M059J (cell line): ENCODE data around the gene CYRIA. TPM values are rescaled to one million over a fixed set of nuclear protein-coding genes. Genes with fewer than 3 reads are reported as not detected.

Experiments used
- DNase-seq: peaks from one replicate; pipeline ENCODE4 v3.0.0-alpha.2; 2012; ENCODE audit warnings: low read depth
- total RNA-seq: library from RNA; depleted of rRNA; stranded (reverse); fragments of >200 nt; shearing (Covaris generic); gene quantifications from 2 replicates; pipeline ENCODE4 v1.2.3, GENCODE V29; 2014

Gene CYRIA
- total RNA-seq, 1 experiment from 2014 or later, result 0.02 TPM

- DNase-seq, result peak; percentile 7
Measured at GRCh38 chr2:16650287-16651249, 15.1 kb downstream of the CYRIA start.

GRCh38 chr2:16649353-16650286 lies 16.0 kb downstream of the CYRIA start:
- no peak for DNase-seq

- DNase-seq, result no peak
Measured at GRCh38 chr2:16647992-16648617, 17.5 kb downstream of the CYRIA start.

GRCh38 chr2:16645775-16646559 lies 19.7 kb downstream of the CYRIA start:
- no peak for DNase-seq

DNA sequence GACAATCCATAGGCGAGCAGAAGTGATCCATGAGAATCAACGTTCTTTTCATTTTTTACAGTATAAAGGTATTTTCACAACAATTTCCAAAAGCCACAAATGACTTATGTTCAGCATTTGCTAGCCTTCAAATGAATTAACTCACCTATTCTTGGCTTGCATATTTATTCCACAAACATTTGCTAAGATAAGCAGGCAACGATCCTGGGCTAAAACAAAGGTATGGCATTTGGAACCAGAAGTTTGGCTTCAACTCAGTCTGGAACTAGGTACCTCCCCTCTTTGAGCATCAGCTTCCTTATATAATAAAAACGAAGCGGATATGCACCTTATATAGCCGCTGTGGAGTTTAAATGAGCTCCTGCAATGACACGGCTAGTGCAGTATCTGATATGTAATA lies 20.5 kb downstream of the CYRIA start:
- no peak for DNase-seq

- DNase-seq, result peak; percentile 22
Measured at GRCh38 chr2:16644221-16644925, 21.3 kb downstream of the CYRIA start.

GRCh38 chr2:16643099-16643498 lies 22.5 kb downstream of the CYRIA start:
- no peak for DNase-seq

DNA sequence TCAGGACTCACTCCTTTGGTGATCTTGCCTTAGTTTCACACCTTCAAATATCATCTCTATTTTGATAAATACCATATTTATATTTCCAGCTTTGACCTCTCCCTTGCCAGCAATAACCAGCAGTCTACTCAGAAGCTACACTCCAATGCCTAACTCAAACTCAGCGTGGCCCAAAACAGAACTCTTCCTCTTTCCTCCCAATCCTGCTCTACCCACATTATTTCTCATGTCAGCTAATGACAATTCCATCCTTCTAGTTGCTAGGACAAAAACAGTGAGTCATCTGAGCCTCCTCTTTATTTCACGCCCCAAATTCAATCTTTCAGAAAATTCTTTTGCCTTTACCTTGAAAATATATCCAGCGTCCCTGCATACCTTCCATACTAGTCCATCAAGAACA lies 23.5 kb downstream of the CYRIA start:
- no peak for DNase-seq

GRCh38 chr2:16641509-16641908 lies 24.1 kb downstream of the CYRIA start:
- no peak for DNase-seq

DNA sequence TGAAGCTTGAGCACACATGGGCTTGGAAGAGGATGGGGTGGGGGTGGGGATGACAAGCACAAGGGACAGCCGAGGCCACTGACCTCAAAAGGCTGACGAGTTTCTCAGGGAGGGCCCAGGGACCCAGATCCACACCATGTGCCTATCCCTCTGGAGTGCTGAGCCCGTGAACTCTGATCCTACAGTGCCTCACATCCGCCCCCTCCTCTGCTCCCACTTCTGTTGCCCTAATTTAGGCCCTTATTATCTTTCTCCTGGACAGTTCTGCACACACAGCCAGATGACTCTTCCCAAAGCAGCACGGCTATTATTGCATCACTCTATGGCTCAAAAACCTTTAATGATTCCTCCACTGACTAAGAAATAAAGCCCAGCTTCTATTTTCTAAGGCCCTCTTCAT lies 24.8 kb downstream of the CYRIA start:
- no peak for DNase-seq

- no peak for DNase-seq
Measured at GRCh38 chr2:16640001-16640700, 25.5 kb downstream of the CYRIA start.

GRCh38 chr2:16639431-16639830 lies 26.2 kb downstream of the CYRIA start:
- DNase-seq, result no peak

GRCh38 chr2:16638946-16639345 lies 26.7 kb downstream of the CYRIA start:
- no peak for DNase-seq

DNA sequence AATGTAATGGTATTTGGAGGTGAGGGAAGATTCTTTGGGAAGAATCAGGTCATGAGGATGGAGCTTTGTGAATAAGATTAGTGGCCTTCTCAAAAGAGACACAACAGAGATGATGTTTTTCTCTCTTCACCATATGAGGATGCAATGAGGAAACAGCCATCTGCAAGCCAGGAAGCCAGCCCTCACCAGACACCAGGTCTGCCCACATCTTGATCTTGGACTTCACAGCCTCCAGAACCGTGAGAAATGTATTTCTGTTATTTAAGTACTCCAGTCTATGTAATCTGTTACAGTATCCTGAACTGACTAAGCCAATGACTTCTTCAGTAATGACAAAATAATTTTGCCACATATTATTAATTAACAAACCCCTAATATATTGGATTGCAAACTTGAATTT lies 28.3 kb downstream of the CYRIA start:
- no peak for DNase-seq

DNA sequence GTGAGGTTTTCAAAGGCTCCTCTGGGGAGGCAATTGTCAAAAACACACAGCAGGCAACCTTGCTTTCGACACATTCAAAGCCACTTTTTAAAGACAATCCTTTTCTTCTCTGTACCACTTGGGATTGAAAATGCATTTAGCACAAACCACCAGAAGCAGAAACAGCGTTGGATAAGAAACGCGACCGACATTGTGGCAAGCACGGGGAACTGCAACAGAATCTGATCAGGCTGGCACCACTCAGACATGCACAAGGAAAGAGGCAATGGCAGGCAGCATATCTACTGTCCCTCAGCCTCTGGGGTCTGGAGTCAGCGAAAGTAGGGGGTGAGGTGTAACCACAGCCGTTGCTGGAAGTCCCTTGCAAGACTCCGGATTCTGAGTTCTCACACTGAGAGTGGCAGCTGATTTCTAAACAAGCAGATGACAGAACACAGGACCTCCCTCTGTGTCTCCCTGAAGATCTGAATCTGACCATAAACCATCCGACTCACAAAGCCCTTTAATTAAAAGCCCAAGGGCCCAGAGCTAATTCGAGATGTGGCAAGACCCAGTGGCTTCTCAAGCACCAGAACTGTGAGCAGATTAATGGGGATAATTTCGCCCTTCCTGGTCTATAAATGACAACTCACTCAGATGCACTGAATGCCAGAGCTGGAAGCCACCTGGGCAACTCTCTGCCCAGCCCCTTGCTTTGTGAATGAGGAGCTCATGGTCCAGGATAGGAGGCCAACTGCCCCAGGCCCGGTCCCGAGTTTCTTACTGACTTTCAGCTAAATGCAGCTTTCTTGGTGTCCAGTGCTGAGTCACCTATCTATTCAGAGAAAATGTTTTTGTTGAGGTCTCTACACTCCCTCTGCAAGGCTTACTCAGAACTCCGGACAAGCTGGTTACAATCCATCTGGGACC lies 29.6 kb downstream of the CYRIA start:
- no peak for DNase-seq

DNA sequence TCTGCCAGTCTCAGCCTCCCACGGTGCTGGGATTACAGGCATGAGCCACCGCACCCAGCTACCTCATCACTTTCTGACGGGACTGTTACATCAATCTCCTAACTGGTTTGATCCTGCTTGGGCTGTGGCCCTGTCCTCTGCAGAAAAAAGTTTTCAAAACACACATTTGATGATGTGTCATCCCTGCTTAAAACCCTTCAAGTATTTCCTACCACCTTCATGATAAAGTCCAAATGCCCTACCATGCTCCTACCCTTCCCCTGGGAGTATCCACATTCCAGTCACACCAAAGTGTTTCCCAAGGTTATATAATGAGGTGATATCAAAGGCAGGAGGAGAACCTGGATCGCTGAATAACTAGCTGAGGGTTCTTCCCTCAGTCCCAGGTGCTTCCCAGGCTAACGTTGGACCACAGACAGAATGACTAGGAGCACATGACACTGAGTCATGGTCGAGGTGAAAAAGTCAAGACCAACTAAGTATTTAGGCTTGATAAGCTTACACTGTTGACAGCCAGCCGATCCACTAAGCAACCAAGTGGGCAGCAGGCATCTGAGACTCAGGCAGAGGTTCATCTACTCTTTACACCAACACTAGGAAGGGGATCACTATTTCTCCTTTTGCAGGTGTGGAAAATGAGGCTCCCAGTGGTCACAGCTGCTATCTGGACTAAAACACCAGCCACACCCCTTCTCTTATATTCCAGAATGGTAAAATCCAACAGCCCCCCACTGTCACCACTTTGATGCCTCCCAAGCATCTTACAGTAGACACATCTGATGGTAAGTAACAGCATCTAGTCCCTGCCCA lies 31.8 kb downstream of the CYRIA start:
- DNase-seq, result peak; percentile 32

GRCh38 chr2:16632598-16632997 lies 33.0 kb downstream of the CYRIA start:
- no peak for DNase-seq

DNA sequence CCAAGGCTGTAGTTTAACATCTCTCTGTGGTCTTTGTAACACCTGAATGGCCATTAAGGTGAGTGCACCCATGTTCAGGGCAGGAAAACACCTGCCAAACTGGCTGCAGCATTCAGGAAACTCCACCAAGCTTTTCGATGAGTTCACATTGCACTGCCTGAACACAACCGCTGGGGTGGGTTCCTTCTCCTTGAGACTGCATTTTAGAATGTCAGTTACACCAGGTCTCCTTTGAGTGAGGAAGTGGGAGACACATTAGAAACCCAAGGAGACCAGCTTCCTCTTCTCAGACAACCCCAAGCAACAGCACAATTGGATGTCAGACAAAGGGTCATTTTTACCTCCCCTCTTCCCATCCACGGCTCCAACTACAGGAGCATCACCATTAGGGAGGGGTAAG lies 35.2 kb downstream of the CYRIA start:
- no peak for DNase-seq
